ENCODE measurements around the gene CTDP1. TPM values are rescaled to one million over a fixed set of nuclear protein-coding genes. Genes with fewer than 3 reads are reported as not detected.

The CTDP1 gene
- total RNA-seq, 1 donor from 2014 or later, result 29.7 TPM

DNA sequence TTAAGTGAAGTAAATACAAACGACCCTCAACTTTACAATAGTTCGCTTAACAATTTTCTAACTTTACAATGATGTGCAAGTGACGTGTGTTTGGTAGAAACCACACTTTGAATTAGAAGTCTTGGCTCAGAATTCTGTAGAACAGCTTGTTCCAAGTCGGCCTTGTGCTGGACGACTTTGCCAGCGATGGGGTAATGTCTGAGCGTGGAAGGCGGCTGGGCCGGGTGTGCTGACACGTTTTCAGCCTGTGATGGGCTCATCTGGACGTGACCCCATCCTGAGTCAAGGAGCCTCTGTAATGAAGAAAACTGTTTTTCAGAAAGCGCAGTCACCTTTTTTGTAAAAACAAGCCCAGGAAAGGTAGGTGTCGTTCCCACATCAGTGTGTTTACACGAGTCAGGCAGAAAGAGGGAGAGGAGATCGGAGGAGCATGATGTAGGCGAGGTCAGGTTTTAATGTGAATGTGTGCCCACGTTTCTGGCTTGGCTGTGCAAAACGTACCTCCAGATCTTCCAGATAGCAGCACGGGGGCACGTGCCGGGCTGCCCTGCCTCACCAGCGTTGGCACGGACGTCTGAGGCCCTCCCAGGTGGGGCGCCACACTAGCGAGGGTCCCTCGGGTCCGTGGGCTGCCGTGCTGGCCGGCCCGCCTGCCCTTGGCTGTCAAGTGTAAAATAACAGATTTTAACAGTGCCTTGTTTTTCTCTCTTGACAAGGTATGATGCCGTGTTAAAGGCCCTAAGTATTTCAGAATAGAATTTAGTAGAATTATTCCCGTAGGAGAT is 54.6 kb downstream of the CTDP1 start:
- no peaks in the 10 kb centered on the region for H3K27me3 ChIP-seq (ENCODE audit: control insufficient read depth, insufficient read depth, low read length)
- no peak for DNase-seq (ENCODE audit: low read depth)
- H3K4me3 ChIP-seq (ENCODE audit: low read depth, low read length), result no peak overlapping the region
- H3K36me3 ChIP-seq (ENCODE audit: control insufficient read depth, insufficient read depth, low read length), result peaks cover 4% of the 10 kb centered on the region
- TF ChIP-seq, protein P1, sequence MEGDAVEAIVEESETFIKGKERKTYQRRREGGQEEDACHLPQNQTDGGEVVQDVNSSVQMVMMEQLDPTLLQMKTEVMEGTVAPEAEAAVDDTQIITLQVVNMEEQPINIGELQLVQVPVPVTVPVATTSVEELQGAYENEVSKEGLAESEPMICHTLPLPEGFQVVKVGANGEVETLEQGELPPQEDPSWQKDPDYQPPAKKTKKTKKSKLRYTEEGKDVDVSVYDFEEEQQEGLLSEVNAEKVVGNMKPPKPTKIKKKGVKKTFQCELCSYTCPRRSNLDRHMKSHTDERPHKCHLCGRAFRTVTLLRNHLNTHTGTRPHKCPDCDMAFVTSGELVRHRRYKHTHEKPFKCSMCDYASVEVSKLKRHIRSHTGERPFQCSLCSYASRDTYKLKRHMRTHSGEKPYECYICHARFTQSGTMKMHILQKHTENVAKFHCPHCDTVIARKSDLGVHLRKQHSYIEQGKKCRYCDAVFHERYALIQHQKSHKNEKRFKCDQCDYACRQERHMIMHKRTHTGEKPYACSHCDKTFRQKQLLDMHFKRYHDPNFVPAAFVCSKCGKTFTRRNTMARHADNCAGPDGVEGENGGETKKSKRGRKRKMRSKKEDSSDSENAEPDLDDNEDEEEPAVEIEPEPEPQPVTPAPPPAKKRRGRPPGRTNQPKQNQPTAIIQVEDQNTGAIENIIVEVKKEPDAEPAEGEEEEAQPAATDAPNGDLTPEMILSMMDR (IDR thresholded peaks at IDR 0.05; ENCODE audit: insufficient read depth, low read length, poor library complexity, severe bottlenecking), result no peak

- no peaks in the 10 kb centered on the region for H3K27me3 ChIP-seq (ENCODE audit: control insufficient read depth, insufficient read depth, low read length)
- H3K36me3 ChIP-seq (ENCODE audit: control insufficient read depth, insufficient read depth, low read length), result peaks cover 2% of the 10 kb centered on the region
- H3K4me3 ChIP-seq (ENCODE audit: low read depth, low read length), result no peak overlapping the region
- DNase-seq (ENCODE audit: low read depth), result no peak
- TF ChIP-seq, protein P1 (IDR thresholded peaks at IDR 0.05; ENCODE audit: insufficient read depth, low read length, poor library complexity, severe bottlenecking), result no peak
Measured at GRCh38 chr18:79735071-79735980, 55.7 kb downstream of the CTDP1 start.

DNA sequence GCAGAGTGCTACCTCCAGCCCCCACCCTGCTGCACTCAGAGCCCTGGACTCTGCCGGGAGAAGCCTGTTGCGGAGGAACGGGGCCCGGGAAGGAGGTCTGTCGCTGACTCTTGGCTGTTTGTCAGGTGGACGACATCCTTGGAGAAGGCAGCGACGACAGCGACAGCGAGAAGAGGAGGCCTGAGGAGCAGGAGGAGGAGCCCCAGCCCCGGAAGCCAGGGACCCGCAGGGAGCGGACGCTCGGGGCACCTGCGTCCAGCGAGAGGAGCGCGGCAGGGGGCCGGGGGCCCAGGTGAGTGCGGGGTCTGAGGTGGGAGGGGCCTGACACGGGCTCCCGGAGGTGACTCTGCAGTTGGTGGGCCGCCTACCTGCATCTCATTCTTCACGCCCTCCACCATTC is 56.6 kb downstream of the CTDP1 start:
- H3K27me3 ChIP-seq (ENCODE audit: control insufficient read depth, insufficient read depth, low read length), result no peaks in the 10 kb centered on the region
- DNase-seq (ENCODE audit: low read depth), result no peak
- peaks cover 1% of the 10 kb centered on the region for H3K36me3 ChIP-seq (ENCODE audit: control insufficient read depth, insufficient read depth, low read length)
- TF ChIP-seq, protein P1 (IDR thresholded peaks at IDR 0.05; ENCODE audit: insufficient read depth, low read length, poor library complexity, severe bottlenecking), result no peak
- H3K4me3 ChIP-seq (ENCODE audit: low read depth, low read length), result no peak overlapping the region

DNA sequence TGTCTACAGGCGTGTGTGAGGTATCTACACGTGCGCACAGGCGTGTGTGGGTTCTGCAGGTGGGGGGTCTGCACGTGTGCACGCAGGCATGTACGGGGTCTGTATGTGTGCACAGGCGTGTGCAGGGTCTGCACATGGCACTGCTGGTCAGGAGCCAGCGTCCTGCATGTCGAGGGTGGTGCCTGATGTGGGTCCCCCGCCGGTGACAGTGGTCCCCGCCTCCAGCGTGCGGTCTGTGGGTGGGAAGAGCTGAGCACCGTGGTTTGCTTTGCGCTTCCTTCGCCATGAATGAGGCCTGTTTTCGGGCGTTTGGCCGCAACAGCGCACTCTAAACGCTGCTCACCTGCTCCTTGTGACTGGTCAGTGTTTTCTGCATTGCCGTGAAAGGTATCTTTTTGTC is 57.2 kb downstream of the CTDP1 start:
- no peak overlapping the region for H3K4me3 ChIP-seq (ENCODE audit: low read depth, low read length)
- no peaks in the 10 kb centered on the region for H3K27me3 ChIP-seq (ENCODE audit: control insufficient read depth, insufficient read depth, low read length)
- H3K36me3 ChIP-seq (ENCODE audit: control insufficient read depth, insufficient read depth, low read length), result peaks cover 1% of the 10 kb centered on the region
- no peak for DNase-seq (ENCODE audit: low read depth)
- TF ChIP-seq, protein P1 (IDR thresholded peaks at IDR 0.05; ENCODE audit: insufficient read depth, low read length, poor library complexity, severe bottlenecking), result no peak

DNA sequence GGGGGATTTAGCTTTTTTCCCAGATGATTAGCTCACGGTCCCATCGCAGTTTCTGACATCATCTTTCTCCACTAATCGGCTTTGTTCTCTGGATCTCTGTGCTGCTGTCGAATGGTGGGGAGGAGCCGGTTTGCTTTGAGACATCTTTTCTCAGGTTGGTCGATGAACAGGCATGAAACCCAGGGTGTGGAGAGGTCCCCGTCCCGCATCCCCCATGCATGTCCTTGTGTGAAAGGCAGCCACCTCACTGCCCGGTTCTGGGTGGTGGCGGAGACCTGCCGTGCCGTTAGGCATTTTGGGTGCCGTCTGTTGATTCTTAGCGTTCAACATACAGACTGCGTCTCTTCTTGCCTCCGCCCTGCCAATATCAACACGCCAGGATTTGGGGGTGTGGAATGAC is 57.8 kb downstream of the CTDP1 start:
- Histone ChIP-seq H3K27me3 (ENCODE audit: control insufficient read depth, insufficient read depth, low read length) (no peaks in the 10 kb centered on the region), H3K36me3 (ENCODE audit: control insufficient read depth, insufficient read depth, low read length) (peaks cover 1% of the 10 kb centered on the region), H3K4me3 (ENCODE audit: low read depth, low read length) (no peak overlapping the region)
- no peak for DNase-seq (ENCODE audit: low read depth)
- TF ChIP-seq, protein P1 (IDR thresholded peaks at IDR 0.05; ENCODE audit: insufficient read depth, low read length, poor library complexity, severe bottlenecking), result no peak

Data from kidney epithelial cell (primary cell).